GM19023 (cell line): ENCODE results near the gene FEM1A.
"Not testable (repeated sequence)": the region's sequence is repeated elsewhere in the genome, so short reads cannot be mapped to it uniquely, and the experiment has no call there.

Experiments
- ATAC-seq: cut with Tn5 transposase; IDR thresholded peaks from one replicate; pipeline ENCODE4 v1.9.1; 2021; ENCODE audit warnings: mild to moderate bottlenecking, moderate library complexity; ENCODE audit not compliant: unreplicated experiment

Gene FEM1A

GRCh38 chr19:4811328-4812131, 20.0 kb downstream of the FEM1A start:
- no peak for ATAC-seq

- ATAC-seq, result no peak
These were observed 23.3 kb downstream of the FEM1A start for GRCh38 chr19:4814625-4815425.

- peak; percentile 52 for ATAC-seq
These were observed 24.1 kb downstream of the FEM1A start for GRCh38 chr19:4815426-4816201.

- no peak for ATAC-seq
These were observed 24.8 kb downstream of the FEM1A start for GRCh38 chr19:4816202-4816949.

- no peak for ATAC-seq
These were observed 25.4 kb downstream of the FEM1A start for GRCh38 chr19:4816950-4817278.

- ATAC-seq, result no peak
These were observed 26.1 kb downstream of the FEM1A start for GRCh38 chr19:4817467-4818277.

- no peak for ATAC-seq
These were observed 29.7 kb downstream of the FEM1A start for GRCh38 chr19:4821265-4821664.

GRCh38 chr19:4822354-4822753, 30.8 kb downstream of the FEM1A start:
- not testable (repeated sequence) for ATAC-seq

- no peak for ATAC-seq
These were observed 32.0 kb downstream of the FEM1A start for GRCh38 chr19:4823577-4823976.

- no peak for ATAC-seq
These were observed 37.6 kb downstream of the FEM1A start for GRCh38 chr19:4829001-4829712.

- ATAC-seq, result no peak
These were observed 38.8 kb downstream of the FEM1A start for GRCh38 chr19:4830332-4830731.

GRCh38 chr19:4830768-4831265, 39.3 kb downstream of the FEM1A start:
- no peak for ATAC-seq

GRCh38 chr19:4831304-4831978, 39.9 kb downstream of the FEM1A start, which contains the start of gene TICAM1:
TSS of gene TICAM1 (minus strand) at chr19:4831712. CDS start at chr19:4818377, 13,335 bp downstream.
- peak; percentile 72 for ATAC-seq

- not testable (repeated sequence) for ATAC-seq
These were observed 40.4 kb downstream of the FEM1A start for GRCh38 chr19:4831979-4832340.

GRCh38 chr19:4832776-4833175, 41.2 kb downstream of the FEM1A start:
- no peak for ATAC-seq

- ATAC-seq, result no peak
These were observed 47.7 kb downstream of the FEM1A start for GRCh38 chr19:4839192-4839591.

- ATAC-seq, result no peak
These were observed 52.1 kb downstream of the FEM1A start for GRCh38 chr19:4843647-4843965.

GRCh38 chr19:4844348-4845179, 53.0 kb downstream of the FEM1A start:
- ATAC-seq, result no peak
